Measurements from ENCODE around the gene RHOH.

DNA sequence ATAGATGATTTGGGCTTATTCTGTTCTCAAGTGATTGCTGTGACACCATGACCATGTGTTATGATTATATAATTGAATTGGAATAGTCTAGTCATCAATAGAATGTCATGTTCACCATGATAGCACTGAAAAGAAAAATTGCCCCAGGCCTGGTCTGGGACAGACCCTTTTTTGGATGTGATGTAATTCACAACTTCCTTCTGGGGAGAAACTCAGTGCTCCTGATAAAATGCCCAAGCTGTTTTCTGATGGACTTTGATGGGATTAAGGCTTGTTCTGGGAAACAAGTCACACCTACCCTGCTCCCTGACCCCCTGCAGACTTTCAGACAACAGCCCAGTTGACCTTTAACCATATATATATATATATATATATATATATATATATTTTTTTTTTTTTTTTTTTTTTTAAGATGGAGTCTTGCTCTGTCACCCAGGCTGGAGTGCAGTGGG is 65.3 kb downstream of the RHOH start:
- no peak for TF ChIP-seq EZH2 (IDR thresholded peaks at IDR 0.05; ENCODE audit: low read length)
- TF ChIP-seq, protein P1, sequence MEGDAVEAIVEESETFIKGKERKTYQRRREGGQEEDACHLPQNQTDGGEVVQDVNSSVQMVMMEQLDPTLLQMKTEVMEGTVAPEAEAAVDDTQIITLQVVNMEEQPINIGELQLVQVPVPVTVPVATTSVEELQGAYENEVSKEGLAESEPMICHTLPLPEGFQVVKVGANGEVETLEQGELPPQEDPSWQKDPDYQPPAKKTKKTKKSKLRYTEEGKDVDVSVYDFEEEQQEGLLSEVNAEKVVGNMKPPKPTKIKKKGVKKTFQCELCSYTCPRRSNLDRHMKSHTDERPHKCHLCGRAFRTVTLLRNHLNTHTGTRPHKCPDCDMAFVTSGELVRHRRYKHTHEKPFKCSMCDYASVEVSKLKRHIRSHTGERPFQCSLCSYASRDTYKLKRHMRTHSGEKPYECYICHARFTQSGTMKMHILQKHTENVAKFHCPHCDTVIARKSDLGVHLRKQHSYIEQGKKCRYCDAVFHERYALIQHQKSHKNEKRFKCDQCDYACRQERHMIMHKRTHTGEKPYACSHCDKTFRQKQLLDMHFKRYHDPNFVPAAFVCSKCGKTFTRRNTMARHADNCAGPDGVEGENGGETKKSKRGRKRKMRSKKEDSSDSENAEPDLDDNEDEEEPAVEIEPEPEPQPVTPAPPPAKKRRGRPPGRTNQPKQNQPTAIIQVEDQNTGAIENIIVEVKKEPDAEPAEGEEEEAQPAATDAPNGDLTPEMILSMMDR (optimal IDR thresholded peaks at IDR 0.05 in 1 of 3, IDR thresholded peaks at IDR 0.05 in 1 of 3, conservative IDR thresholded peaks at IDR 0.05 in 1 of 3; ENCODE audit: extremely low read depth in 1 of 3, insufficient read depth in 2 of 3, low read length in 3 of 3): no peak

Measured in keratinocyte (primary cell).